Keratinocyte (primary cell): ENCODE measurements around the gene STX3. TPM values are rescaled to one million over a fixed set of nuclear protein-coding genes. Genes with fewer than 3 reads are reported as not detected.

Experiments used
- DNase-seq: peaks from one replicate; pipeline ENCODE4 v3.0.0-alpha.2; 2011; ENCODE audit warnings: low read depth, missing footprints, low spot score
- FAIRE-seq: peaks from 2 replicates; lab custom pipeline; 2011; peaks lifted over from hg19 to GRCh38; lab: Jason Lieb, UNC
- H2AFZ ChIP-seq: 2 replicates; pipeline ENCODE4 v1.6.0; 2012; ENCODE audit warnings: low read length, control low read depth, inconsistent platforms; ENCODE audit not compliant: control insufficient read depth
- H3K27ac ChIP-seq: 2 replicates; pipeline ENCODE4 v1.5.1; 2011; ENCODE audit warnings: low read length; ENCODE audit not compliant: control insufficient read depth, insufficient read depth
- H3K27me3 ChIP-seq: 3 replicates; pipeline ENCODE4 v1.6.0; 2011; ENCODE audit warnings: low read length; ENCODE audit not compliant: control insufficient read depth, insufficient read depth; ENCODE audit errors: extremely low read depth
- H3K36me3 ChIP-seq, 2 experiments: 2 replicates in 1 of 2; 3 replicates in 1 of 2; pipeline ENCODE4 v1.5.1; 2011; ENCODE audit warnings: low read length in 2 of 2, mild to moderate bottlenecking in 1 of 2; ENCODE audit not compliant: control insufficient read depth in 2 of 2, insufficient read depth in 2 of 2; ENCODE audit errors: extremely low read depth in 1 of 2
- H3K4me1 ChIP-seq: 3 replicates; pipeline ENCODE4 v1.5.1; 2011; ENCODE audit warnings: low read length; ENCODE audit not compliant: control insufficient read depth, insufficient read depth; ENCODE audit errors: extremely low read depth
- H3K4me2 ChIP-seq: 3 replicates; pipeline ENCODE4 v1.6.0; 2011; ENCODE audit warnings: low read depth, low read length; ENCODE audit not compliant: control insufficient read depth, insufficient read depth; ENCODE audit errors: extremely low read depth
- H3K4me3 ChIP-seq, 3 experiments: fragments of 200-600 bp in 1 of 3; sonication (generic) in 1 of 3; 2 replicates in 2 of 3; 3 replicates in 1 of 3; pipeline ENCODE4 v1.5.1; 2011 to 2016; ENCODE audit warnings: low read length in 3 of 3, mild to moderate bottlenecking in 3 of 3, control low read depth in 2 of 3, inconsistent platforms in 1 of 3, low read depth in 1 of 3, mixed read lengths in 1 of 3, mixed run types in 1 of 3, moderate library complexity in 1 of 3; ENCODE audit not compliant: control insufficient read depth in 2 of 3, insufficient read depth in 2 of 3; ENCODE audit errors: extremely low read depth in 1 of 3
- H3K79me2 ChIP-seq: 2 replicates; pipeline ENCODE4 v1.6.0; 2012; ENCODE audit warnings: low read length; ENCODE audit not compliant: control insufficient read depth, insufficient read depth
- H3K9ac ChIP-seq: 3 replicates; pipeline ENCODE4 v1.6.0; 2011; ENCODE audit warnings: low read length; ENCODE audit not compliant: control insufficient read depth, insufficient read depth; ENCODE audit errors: extremely low read depth
- H3K9me1 ChIP-seq: 3 replicates; pipeline ENCODE4 v1.6.0; 2011; ENCODE audit warnings: low read length; ENCODE audit not compliant: control insufficient read depth, insufficient read depth; ENCODE audit errors: extremely low read depth
- H3K9me3 ChIP-seq: 2 replicates; pipeline ENCODE4 v1.5.1; 2012; ENCODE audit warnings: low read depth, low read length; ENCODE audit not compliant: control insufficient read depth
- H4K20me1 ChIP-seq: 3 replicates; pipeline ENCODE4 v1.6.0; 2011; ENCODE audit warnings: low read length; ENCODE audit not compliant: control insufficient read depth, insufficient read depth; ENCODE audit errors: extremely low read depth
- EZH2 ChIP-seq: IDR thresholded peaks from one replicate; pipeline ENCODE4 v1.6.1; 2012; ENCODE audit warnings: inconsistent platforms, mild to moderate bottlenecking, low read length, moderate library complexity
- dilution Hi-C: fragments of 300-500 bp; cut with MboI; formaldehyde crosslinking; loops from one replicate; pipeline ENCODE4 v1.7.0; 2020; ENCODE audit warnings: low sequenced_read_pairs; ENCODE audit not compliant: extremely low pct_ligation_motif_present
- polyA plus RNA-seq, 5 experiments: library from polyadenylated mRNA; depleted of rRNA in 3 of 5; stranded (reverse) in 3 of 5; stranded (forward) in 1 of 5; unstranded in 1 of 5; fragments of >200 nt; gene quantifications; 1 replicate in 1 of 5; 2 replicates in 3 of 5; 3 replicates in 1 of 5; pipeline versions ENCODE4 v1.2.1 to v1.2.3, GENCODE V29; 2011 to 2012; ENCODE audit warnings: missing spikeins in 2 of 5, low read depth in 1 of 5, low replicate concordance in 1 of 5
- TF ChIP-seq, protein P1 (sequence below), 3 experiments: IDR thresholded peaks in 1 of 3; conservative IDR thresholded peaks in 1 of 3; optimal IDR thresholded peaks in 1 of 3; 2 replicates in 2 of 3; 3 replicates in 1 of 3; pipeline versions ENCODE3 to v1.5.1; 2011; ENCODE audit warnings: low read length in 3 of 3, mild to moderate bottlenecking in 3 of 3, moderate library complexity in 2 of 3, control low read depth in 1 of 3, inconsistent platforms in 1 of 3; ENCODE audit not compliant: insufficient read depth in 2 of 3; ENCODE audit errors: extremely low read depth in 1 of 3

STX3 gene
- polyA plus RNA-seq, 1 donor (not counting 4 experiments of a cell fraction or from before 2014, with no cell fraction given) = 48.0 TPM

DNA sequence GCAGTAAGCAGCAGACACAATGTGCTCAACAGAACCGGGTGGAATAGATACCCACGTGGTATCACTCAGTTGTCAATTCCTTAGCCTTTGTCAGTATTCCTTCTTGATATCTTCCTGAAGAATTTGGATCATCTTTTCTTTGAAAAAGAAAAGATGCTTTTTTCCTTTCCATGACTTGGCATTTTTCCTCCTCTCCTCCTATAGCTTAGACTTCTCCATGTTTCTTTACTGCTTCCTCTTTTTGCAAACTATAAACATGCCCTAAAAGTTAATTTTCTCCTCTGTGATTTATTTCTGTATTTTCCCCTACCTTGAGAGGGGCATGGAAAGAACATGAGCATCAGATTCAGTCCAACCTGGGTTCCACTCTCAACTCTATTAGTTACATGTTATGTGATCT lies 78.4 kb downstream of the STX3 start:
- H3K27me3 ChIP-seq = no peaks in the 10 kb centered on the region
- no peak overlapping the region for H3K4me2 ChIP-seq
- H2AFZ ChIP-seq = no peak overlapping the region
- no peaks in the 10 kb centered on the region for H3K9me1 ChIP-seq
- no peak overlapping the region for H3K4me3 ChIP-seq
- H3K79me2 ChIP-seq = no peaks in the 10 kb centered on the region
- TF ChIP-seq, protein P1, sequence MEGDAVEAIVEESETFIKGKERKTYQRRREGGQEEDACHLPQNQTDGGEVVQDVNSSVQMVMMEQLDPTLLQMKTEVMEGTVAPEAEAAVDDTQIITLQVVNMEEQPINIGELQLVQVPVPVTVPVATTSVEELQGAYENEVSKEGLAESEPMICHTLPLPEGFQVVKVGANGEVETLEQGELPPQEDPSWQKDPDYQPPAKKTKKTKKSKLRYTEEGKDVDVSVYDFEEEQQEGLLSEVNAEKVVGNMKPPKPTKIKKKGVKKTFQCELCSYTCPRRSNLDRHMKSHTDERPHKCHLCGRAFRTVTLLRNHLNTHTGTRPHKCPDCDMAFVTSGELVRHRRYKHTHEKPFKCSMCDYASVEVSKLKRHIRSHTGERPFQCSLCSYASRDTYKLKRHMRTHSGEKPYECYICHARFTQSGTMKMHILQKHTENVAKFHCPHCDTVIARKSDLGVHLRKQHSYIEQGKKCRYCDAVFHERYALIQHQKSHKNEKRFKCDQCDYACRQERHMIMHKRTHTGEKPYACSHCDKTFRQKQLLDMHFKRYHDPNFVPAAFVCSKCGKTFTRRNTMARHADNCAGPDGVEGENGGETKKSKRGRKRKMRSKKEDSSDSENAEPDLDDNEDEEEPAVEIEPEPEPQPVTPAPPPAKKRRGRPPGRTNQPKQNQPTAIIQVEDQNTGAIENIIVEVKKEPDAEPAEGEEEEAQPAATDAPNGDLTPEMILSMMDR (optimal IDR thresholded peaks at IDR 0.05 in 1 of 3, IDR thresholded peaks at IDR 0.05 in 1 of 3, conservative IDR thresholded peaks at IDR 0.05 in 1 of 3; ENCODE audit: extremely low read depth in 1 of 3, insufficient read depth in 2 of 3, low read length in 3 of 3) = no peak
- H3K36me3 ChIP-seq = no peaks in the 10 kb centered on the region
- dilution Hi-C loops = no loop called here
- H3K4me1 ChIP-seq = no peaks in the 10 kb centered on the region
- no peak for DNase-seq
- no peak overlapping the region for H3K27ac ChIP-seq
- no peak overlapping the region for H3K9ac ChIP-seq
- FAIRE-seq = no peak
- no peaks in the 10 kb centered on the region for H4K20me1 ChIP-seq
- H3K9me3 ChIP-seq = no peaks in the 10 kb centered on the region

DNA sequence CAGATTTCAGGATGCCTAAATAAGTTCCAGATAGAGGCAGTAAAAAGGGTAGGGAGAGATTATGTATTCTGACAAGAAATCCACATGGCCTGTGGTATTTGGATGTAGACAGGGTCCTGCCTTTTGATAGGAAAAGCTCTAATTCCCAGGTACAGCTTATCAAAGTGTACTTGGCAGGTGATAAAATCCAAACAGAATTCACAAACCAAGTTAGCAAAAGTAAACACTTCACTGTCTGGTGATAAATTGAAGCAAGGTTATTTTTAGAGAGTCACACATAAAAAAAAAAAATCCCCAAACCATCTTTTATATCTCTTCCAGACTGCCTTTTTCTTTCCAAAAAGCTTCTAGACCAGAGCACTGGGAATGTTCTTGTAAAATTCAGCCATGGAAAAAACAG lies 84.4 kb downstream of the STX3 start:
- Histone ChIP-seq H3K4me2 (no peak overlapping the region), H2AFZ (no peak overlapping the region), H3K36me3 (no peaks in the 10 kb centered on the region), H3K9ac (no peak overlapping the region), H3K27me3 (no peaks in the 10 kb centered on the region), H3K9me3 (no peaks in the 10 kb centered on the region), H3K4me3 (no peak overlapping the region), H4K20me1 (no peaks in the 10 kb centered on the region), H3K9me1 (no peaks in the 10 kb centered on the region), H3K27ac (no peak overlapping the region), H3K4me1 (no peaks in the 10 kb centered on the region), H3K79me2 (no peaks in the 10 kb centered on the region)
- FAIRE-seq (no peak), DNase-seq (no peak)
- TF ChIP-seq, protein P1 (optimal IDR thresholded peaks at IDR 0.05 in 1 of 3, IDR thresholded peaks at IDR 0.05 in 1 of 3, conservative IDR thresholded peaks at IDR 0.05 in 1 of 3; ENCODE audit: extremely low read depth in 1 of 3, insufficient read depth in 2 of 3, low read length in 3 of 3) = no peak
- no peak for TF ChIP-seq EZH2
- dilution Hi-C loops = no loop called here
